ENCODE data around the gene ZNF630.
"Not testable (repeated sequence)": the region's sequence is repeated elsewhere in the genome, so short reads cannot be mapped to it uniquely, and the experiment has no call there.

Gene ZNF630

GRCh38 chrX:48030237-48030636, 41.2 kb downstream of the ZNF630 start:
- no peak for DNase-seq (ENCODE audit: low read depth in 2 of 2)

DNA sequence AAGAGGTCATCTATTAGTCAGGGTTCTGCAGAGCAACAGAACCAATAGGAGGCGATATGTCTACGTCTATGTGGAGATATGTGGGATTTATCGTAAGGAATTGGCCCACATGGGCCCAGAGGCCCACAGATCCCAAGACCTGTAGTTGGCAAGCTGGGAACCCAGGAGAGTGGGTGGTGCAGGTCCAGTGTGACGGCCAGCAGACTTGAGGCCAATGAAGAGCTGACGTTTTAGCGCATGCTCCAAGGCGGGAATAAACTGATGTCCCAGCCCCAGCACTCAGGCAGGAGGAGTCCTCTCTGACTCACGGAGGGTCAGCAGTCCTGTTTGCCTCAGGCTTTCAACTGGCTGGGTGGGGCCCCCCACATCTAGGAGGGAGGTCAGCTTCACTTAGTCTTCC, 43.3 kb downstream of the ZNF630 start:
- no peak for DNase-seq (ENCODE audit: low read depth in 2 of 2)

GRCh38 chrX:48027545-48027944, 43.9 kb downstream of the ZNF630 start:
- not testable (repeated sequence) for DNase-seq (ENCODE audit: low read depth in 2 of 2)

- DNase-seq (ENCODE audit: low read depth in 2 of 2) = no peak
Observed at GRCh38 chrX:48025561-48025960, 45.9 kb downstream of the ZNF630 start.

GRCh38 chrX:48022738-48023137, 48.7 kb downstream of the ZNF630 start:
- no peak for DNase-seq (ENCODE audit: low read depth in 2 of 2)

DNA sequence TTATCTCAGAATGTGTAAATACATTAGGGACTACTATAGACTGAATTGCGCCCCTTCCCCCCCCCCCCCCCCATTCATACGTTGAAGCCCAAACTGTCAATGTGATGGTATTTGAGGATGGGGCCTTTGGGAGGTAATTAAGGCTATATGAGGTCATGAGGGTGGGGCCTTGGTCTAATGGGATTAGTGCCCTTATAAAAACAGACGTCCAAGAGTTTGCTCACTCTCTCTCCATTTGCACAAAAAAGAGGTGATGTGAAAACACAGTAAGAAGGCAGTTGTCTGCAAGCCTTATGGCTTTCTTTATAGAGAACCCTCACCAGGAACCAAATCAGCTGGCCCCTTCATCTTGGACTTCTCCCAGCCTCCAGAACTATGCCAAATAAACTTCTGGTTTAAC, 49.3 kb downstream of the ZNF630 start:
- DNase-seq (ENCODE audit: low read depth in 2 of 2) = no peak

- peak; percentile 60 to 68 for DNase-seq (ENCODE audit: low read depth in 2 of 2)
Observed at GRCh38 chrX:48021026-48021900, 50.2 kb downstream of the ZNF630 start.

GRCh38 chrX:48020472-48020871, 51.0 kb downstream of the ZNF630 start:
- DNase-seq (ENCODE audit: low read depth in 2 of 2) = not testable (repeated sequence)

DNA sequence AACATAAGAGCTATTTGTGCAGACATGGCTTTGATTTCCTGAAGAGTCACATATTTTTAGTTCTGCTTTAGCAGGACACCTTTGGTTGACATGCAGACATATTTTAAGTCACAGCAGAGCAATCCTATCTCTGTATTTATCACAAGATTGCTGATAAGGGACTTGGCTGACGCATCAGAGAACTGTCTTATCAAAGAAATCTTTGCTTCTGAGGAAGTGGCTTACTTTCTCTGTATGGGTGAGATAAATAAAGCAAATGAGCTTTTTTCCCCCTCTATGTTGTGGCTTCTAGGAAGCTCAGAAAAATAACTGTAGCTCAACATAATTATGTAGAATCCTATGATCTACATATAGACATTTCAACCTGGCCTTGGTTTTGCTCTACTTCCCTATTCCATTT, 51.5 kb downstream of the ZNF630 start:
- not testable (repeated sequence) for DNase-seq (ENCODE audit: low read depth in 2 of 2)

- not testable (repeated sequence) for DNase-seq (ENCODE audit: low read depth in 2 of 2)
Observed at GRCh38 chrX:48016583-48017310, 54.7 kb downstream of the ZNF630 start.

DNA sequence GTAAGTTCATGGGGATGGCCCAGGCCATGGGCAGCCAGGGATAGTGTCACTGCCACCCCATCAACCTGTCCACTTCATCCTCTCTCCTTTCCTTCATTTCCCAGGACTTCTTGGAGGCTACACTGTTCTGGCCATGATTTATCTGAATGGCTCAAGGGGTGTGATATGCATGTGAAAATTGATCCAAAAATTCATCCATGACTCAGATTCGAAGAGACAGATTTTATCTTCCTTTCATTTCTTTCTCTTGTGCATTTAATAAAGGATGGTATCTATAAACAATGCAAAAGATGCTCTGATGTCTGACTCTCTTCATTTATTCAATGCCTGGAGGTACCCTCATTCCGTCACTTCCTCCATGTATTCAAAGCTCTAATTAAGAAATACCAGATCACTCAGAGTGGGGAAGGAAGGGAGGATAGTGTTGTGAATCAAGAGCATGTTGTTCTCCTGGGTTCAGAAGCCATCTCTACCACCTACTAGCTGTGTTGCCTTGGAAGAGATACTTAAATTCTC, 61.9 kb downstream of the ZNF630 start:
- not testable (repeated sequence) for DNase-seq (ENCODE audit: low read depth in 2 of 2)
